HG03520 (cell line): ENCODE data around the gene AHNAK2.
"Not testable (repeated sequence)": the region's sequence is repeated elsewhere in the genome, so short reads cannot be mapped to it uniquely, and the experiment has no call there.

Source experiments
- ATAC-seq: cut with Tn5 transposase; IDR thresholded peaks from one replicate; pipeline ENCODE4 v1.9.1; 2021; ENCODE audit warnings: mild to moderate bottlenecking, moderate library complexity; ENCODE audit not compliant: unreplicated experiment

AHNAK2 gene

DNA sequence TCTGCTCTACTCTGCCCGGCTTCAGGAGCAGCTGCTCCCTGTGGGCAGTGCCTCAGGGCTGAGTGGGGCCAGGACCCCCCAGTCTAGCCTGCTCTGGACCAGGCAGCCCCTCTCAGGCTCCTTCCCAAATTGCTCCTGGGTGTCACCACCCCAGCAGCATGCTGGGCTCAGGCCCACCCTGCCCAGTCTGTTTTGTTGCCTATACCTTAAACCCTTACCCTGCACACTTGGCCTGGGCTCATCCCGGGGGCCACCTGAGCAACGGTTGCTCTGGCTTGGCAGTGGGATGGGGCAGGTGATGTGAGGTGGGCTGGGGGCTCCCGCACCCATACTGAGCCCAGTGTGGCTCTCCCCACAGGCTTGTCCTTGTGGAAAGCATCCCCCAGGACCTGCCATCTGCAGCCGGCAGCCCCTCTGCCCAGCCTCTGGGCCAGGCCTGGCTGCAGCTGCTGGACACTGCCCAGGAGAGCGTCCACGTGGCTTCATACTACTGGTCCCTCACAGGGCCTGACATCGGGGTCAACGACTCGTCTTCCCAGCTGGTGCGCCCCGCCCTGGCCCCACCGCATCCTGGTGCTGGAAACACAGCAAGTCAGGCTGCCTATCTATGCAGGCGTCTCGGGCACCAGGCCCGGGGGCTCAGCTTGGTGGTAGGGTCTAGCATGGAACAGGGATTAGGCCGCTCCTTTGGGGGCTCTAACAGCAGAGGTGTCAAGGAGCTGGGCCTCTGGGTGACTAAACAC, 49.6 kb downstream of the AHNAK2 start:
- ATAC-seq: no peak

DNA sequence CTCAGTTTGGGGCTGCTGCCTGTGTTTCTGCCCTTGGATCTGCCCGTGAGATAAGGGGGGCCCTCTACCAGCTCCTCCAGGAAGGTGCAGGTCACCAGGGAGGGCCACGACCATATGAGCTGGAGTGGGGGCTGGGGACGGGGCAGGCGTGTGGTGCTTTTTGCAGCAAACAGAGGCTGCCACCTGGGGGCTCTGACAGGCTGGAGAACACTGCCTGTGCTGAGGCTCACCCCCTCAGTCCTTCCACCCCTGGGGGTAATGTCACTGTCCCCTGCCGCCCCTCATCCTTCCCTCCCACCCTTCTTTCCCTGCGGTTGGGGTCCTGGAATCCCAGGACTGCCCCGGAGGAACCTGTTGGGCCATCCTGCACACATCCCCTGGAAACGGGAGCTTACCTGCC, 50.3 kb downstream of the AHNAK2 start:
- ATAC-seq: no peak

DNA sequence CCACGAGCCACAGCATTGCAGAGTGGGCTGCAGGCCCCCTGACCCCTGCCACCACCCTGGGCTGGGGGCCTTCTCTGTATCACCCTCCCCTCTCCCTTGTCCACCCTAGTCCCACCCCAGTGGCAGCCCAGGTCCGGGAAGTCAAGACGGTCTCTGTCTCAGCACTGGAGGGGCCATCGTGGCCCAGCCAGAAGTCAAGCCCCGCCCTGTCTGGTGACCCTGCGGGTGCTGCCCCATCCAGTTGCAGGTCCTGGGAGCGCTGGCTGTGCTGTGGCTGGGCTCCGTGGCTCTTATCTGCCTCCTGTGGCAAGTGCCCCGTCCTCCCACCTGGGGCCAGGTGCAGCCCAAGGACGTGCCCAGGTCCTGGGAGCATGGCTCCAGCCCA, 50.8 kb downstream of the AHNAK2 start:
- ATAC-seq: no peak

DNA sequence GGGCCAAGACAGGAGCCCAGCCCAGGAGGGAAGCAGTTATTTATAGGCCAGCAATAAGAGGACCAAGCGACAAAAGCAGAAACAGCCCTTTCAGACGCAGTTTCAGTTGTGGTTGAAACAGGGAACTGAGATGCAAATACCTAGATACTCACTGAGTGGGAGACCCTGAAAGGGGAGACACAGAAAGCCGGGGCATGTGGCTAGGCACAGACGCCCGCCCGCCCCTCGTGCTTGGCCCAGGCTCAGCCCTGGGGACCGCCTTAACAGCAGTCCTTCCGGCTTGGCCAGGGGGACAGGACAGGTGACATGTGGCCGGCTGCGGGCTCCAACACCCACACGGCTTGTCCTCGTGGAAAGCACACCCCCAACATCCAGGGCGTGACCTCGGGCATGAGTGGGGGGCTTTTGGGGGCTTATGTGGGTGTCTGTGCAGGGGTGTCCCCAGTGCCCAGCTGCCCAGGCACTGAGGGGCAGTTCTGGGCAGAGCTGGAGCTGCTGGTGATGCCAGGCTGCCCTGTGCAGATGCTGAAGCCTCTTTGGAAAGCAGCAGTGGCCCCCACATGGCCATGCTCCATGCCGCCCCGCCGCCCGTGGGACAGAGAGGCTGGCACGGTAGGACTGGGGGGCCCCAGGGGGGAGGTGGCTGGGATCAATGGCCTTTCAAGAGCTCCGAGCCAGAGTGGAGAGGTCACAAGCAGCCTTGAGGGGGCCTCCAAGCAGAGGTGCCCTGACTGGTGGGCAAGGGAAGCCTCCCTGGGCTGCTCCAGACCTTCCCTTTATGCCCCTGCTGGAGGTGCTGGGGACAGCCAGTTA, 51.3 kb downstream of the AHNAK2 start:
- ATAC-seq: peak; percentile 66

DNA sequence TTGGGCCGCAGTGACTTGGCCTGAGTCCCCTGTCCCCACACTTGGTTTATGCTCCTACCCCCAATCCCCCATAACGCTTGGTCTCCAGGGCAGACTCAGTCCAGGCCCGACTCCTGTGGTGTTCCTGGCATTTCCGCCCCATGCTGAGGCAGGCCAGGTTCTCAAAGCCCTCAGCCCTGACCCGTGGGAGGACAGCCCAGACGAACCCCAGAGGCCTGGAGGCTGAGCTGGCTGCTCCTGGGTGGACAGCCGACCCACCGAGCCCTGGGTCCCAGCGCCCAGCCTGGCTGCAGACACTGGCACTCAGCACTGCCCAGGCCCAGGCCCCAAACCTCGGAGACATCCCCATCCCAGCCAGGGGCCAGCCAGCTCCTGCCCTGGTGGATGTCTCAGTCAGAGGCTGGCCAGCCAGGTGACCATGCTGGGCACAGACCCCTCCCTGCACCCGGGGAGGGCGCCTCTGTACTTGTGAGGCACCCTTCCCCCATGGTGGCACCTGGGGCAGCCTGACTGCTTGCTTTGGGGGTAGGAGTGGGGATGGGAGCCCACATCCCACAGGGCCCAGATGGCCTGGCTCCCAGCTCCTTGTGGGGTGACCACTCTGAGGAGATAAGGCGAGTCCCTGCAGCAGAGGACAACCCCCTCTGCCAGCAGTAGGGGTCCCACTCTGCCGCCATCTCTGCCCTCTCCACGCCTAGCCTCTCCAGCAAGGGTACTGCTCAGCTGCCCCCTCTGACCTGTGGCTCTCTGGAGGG, 52.1 kb downstream of the AHNAK2 start:
- peak; percentile 4 for ATAC-seq

DNA sequence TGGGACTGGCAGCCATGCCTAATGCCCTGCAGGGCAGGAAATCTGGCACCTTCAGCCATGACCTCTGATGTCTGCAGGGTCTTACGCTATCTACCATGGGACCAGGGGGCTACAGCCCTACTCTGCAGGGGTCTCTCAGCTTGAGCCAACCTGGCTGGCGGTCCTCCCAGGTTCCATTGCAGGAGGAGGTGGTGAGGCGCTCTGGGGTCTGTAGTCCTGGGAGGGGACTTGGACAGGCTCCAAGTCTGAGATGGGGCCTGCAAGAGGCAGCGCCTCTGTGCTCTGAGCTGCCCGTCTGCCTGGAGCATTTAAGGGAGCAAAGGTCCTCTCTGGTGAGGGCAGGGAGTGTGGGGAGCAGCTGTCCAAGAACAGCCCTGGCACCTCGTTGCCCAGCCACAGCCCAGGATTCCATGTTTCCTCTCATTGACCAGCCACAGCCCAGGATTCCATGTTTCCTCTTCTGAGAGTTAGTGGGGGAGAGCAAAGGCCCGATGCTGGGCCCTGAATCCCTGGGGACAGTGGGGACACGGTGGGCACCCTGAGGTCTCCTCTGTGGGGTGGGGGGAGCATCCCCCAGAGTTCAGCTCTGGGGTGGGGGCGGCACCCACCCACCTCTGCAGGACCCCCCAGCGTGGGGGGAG, 52.8 kb downstream of the AHNAK2 start:
- ATAC-seq: no peak

DNA sequence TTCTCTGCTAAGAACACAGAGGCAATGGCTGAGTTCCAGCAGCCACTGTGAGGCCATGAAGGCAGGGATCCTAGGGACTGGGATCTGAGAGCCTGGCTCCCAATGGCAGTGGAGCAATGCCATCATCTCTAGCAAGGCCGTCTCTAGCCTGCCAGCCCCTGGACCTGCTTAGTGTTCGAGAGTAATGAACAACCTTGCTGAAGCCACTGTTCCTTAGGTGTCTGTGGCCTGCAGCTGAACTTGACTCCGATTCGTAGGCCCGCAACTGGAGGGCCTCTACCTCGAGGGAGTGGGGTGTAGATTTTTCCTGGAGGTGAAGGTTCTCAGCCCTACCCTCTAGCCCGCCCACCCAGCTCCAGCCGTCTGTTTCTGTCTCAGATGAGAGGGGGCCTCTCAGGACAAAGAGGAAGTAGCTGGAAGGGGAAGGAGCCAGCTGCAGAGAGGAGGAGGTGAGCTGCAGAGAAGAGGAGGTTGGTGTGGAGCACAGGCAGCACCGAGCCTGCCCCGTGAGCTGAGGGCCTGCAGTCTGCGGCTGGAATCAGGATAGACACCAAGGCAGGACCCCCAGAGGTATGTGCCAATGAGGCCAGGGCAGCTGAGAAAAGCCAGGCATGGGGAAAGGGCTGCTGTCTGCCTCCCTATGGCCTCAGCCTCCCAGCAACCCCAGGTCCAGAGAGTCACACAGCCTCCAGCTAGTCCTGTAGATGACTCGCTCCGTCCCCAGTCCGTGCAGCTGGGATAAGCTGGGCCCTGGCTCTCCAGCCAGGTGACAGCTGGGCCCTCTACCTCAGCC, 53.6 kb downstream of the AHNAK2 start, which contains the start of gene PLD4:
Gene PLD4, plus strand, starts transcription at position 459 of the 793 bp plus-strand sequence. CDS start 2,262 bp downstream, outside the sequence.
- ATAC-seq: no peak

DNA sequence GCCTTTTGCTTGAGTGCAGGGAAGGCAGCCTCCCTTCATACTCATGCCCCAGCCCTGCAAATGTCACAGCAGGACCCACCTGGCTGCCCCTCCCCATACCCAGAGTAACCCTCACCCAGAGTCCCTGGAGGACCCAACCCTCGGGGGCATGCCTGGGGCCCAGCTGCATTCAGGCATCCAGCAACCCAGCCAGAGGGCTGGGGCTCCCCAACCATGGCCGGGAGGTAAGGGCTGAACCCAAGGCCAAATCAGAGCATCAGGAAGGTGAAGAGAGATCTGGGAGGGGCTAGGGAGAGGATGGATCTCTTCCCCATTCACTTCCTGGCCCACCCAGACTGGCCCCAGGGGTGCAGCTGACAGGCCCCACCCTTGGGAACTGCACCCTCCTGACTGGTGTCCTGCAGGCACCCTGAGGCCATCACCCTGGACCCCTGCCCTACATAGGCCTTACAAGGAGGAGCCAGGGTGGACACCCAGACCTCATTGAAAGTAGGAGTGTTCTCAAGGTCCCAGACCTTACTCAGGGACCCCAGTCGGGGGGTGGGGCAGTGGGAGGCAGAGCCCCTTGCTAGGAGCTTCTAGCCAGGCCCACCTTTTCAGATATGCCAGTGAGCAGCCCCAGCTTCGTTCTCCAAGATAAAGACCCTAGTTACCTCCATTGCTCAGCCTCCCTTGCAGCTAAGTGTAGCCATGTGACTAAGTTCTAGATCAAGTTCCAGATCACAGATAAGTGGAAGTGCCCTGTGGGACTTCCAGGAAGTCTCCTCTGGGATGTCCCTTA, 54.3 kb downstream of the AHNAK2 start:
- ATAC-seq: no peak

DNA sequence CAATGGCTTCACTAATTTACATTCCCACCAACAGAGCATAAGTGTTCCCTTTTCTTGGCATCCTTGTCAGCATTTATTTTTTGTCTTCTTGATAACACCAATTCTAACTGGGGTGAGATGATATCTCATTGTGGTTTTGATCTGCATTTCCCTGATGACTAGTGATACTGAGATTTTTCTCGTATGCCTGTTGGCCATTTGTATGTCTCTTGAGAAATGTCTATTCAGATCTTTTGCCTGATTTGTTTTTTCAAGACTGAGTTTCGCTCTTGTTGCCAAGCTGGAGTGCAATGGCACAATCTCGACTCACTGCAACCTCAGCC, 58.2 kb downstream of the AHNAK2 start:
- no peak for ATAC-seq

DNA sequence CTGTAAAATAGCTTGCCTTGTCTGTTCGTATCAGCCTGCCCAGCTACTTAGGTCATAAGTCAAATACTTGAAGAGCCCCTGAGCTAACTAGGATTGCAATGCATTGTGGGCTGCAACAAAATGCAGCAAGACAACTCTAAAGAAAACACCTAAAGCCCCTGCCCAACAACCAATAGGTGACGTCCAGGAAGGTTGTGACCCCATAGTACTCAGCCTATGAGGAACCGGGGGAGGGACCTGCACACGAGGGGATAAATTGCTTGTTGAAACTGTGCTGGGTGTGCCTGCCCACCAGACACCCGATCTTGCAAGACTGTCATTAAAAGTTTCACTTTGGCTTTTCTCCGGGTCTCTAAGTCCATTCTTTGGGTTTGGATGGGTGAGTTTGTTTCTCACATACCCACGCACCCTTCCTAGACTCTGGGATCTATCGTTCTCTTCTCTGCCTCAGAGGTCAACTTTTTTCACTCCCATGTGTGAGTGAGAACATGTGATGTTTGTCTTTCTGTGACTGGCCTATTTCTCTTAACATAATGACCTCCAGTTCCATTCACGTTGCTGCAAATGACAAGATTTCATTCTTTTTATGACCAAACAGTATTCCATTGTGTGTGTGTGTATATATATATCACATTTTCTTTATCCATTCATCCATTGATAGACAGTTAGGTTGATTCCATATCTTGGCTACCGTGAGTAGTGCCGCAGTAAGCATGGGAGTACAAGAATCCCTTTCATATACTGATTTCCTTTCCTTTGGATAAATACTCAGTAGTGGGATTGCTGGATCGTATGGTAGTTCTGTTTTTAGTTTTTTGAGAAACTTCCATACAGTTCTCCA, 58.8 kb downstream of the AHNAK2 start:
- ATAC-seq: not testable (repeated sequence)

DNA sequence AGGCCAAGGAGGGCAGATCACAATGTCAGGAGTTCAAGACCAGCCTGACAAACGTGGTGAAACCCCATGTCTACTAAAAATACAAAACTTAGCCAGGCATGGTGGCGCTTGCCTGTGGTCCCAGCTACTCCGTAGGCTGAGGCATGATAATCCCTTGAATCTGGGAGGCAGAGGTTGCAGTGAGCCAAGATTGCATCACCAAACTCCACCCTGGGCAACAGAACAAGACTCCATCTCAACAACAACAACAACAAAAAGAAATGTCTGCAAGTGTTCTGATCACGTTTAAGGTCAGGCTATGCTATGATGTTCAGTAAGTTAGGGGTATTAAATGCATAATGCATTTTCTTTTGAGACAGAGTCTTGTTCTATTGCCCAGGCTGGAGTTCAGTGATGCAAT, 60.2 kb downstream of the AHNAK2 start:
- no peak for ATAC-seq

DNA sequence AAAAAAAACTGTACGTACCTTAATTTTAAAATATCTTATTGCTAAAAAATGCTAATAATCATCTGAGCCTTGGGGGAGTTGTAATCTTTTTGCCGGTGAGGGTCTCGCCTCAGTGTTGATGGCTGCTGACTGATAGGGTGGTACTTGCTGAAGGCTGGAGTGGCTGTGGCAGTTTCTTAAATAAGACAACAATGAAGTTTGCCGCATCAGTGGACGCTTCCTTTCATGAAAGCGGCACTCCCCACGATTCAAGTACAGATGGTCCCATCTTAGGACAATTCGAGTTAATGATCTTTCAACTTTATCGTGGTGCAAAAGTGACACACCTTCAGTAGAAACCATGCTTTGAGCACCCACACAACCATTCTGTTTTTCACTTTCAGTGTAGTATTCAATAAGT, 61.1 kb downstream of the AHNAK2 start:
- no peak for ATAC-seq

DNA sequence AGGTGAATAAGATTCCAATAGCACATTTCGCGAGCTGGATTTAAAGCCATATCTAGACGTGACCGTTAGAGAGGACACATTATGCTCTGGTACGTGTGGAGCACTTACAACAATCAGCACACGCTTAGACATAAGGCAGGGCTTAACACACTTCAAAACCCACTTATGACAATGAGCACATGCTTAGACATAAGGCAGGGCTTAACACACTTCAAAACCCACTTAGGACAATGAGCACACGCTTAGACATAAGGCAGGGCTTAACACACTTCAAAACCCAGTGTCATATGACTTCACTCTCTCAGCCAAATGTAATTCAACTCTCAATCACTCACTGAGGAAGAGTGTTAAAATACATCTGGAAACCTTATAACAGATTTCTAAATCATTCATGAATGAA, 64.7 kb downstream of the AHNAK2 start:
- no peak for ATAC-seq

DNA sequence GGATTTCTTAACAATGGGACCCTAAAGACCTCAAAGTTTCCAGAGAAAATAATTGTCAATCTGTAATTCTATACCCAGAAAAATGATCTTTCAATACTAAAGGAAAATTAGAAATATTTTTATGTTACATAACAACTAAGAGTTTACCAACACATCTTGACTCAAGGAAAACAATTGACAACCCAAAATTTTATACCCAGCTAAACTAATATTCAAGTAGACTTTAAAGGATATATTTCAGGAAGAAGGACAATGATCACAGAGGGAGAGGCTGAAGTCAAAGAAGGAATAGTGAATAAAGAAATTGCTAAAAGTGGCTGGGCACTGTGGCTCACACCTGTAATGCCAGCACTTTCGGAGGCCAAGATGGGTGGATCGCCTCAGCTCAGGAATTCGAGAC, 66.1 kb downstream of the AHNAK2 start:
- no peak for ATAC-seq

DNA sequence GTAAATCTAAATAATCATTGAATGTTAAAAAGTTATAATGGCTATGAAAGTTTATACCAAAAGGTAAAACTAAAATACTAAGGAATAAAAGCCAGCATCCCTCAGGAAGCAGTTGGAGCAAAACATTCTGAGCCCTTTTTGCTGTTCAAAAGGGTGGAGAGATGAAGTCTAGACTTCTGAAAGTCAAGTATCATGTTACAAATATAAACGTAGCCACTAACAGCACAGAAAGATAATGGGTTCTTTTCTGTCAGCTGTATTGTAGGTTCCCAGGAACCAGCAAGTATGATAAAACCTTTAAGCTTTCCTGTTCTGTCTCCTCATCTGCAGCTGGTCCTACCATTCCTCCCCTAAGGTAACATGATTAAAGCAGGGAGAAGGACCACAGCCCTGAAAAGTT, 69.9 kb downstream of the AHNAK2 start:
- no peak for ATAC-seq

DNA sequence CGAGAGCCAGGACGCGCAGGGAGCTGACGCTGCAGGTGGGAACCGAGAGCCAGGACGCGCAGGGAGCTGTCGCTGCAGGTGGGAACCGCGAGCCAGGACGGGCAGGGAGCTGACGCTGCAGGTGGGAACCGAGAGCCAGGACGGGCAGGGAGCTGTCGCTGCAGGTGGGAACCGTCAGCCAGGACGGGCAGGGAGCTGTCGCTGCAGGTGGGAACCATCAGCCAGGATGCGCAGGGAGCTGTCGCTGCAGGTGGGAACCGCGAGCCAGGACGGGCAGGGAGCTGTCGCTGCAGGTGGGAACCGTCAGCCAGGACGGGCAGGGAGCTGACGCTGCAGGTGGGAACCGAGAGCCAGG, 72.6 kb downstream of the AHNAK2 start:
- not testable (repeated sequence) for ATAC-seq

DNA sequence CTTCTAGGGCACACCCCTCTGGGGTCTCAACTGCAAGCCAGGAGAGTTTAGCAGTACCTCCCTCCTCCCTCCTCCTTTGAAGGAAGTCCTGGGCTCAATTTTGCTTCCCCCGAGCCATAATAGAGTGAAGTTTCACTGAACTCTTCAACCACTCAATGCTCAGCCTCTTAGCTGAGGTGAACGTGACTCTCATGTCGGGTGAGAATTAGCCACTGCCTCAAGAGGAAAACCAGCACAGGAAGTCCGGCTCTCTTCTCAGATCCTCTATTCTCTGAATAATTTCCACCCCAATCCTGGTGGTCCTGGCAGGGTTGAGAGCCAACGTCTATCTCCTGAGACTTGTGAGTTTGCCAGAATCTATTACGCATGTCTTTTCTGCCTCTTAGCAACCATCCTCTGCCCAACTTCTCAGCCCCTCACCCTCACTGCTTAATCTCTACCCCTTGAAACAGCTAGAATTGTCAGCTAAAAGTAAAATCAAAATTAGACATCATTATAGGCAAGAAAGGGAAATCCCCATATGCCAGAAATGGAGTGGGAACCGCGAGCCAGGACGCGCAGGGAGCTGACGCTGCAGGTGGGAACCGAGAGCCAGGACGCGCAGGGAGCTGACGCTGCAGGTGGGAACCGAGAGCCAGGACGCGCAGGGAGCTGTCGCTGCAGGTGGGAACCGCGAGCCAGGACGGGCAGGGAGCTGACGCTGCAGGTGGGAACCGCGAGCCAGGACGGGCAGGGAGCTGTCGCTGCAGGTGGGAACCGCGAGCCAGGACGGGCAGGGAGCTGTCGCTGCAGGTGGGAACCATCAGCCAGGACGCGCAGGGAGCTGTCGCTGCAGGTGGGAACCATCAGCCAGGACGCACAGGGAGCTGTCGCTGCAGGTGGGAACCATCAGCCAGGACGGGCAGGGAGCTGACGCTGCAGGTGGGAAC, 73.3 kb downstream of the AHNAK2 start:
- ATAC-seq: not testable (repeated sequence)

DNA sequence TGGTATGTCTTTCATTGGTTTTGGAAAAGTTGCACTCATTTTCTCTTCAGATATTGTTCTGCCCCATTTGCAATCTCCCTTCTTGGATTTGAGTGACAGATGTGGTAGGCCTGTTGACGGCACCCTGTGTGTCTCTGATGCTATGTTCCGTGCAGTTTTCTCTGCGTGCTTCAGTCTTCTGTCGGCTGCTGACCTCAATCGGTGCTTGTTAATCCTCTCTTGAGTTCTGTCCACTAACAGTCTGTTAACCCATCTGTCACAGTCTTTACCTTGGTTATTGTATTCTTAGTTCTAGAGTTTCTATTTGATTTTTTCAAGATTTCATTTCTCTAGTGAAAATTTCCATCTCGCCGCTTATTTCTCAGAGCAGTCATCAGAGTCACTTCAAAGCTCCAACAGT, 74.2 kb downstream of the AHNAK2 start:
- no peak for ATAC-seq
